Neural progenitor cell (in vitro differentiated cells): ENCODE results near the gene HS3ST3B1. TPM values are rescaled to one million over a fixed set of nuclear protein-coding genes. Genes with fewer than 3 reads are reported as not detected.

Source experiments
- DNase-seq: peaks from one replicate; pipeline ENCODE4 v3.0.0-alpha.2; 2016; ENCODE audit warnings: low spot score
- H2AFZ ChIP-seq: fragments of 200-600 bp; sonication (generic); replicated peaks from 2 replicates; pipeline ENCODE4 v1.6.1; 2016; ENCODE audit warnings: antibody characterized with exemption
- H3F3A ChIP-seq: fragments of 200-600 bp; sonication (generic); 2 replicates; pipeline ENCODE4 v1.6.1; 2016; ENCODE audit warnings: antibody characterized with exemption, low read depth
- H3K27ac ChIP-seq: fragments of 200-600 bp; sonication (generic); 2 replicates; pipeline ENCODE4 v1.5.1; 2016; ENCODE audit warnings: mild to moderate bottlenecking
- H3K27me3 ChIP-seq: fragments of 200-600 bp; sonication (generic); 2 replicates; pipeline ENCODE4 v1.6.1; 2016; ENCODE audit warnings: mild to moderate bottlenecking, moderate library complexity
- H3K36me3 ChIP-seq: fragments of 200-600 bp; sonication (generic); 2 replicates; pipeline ENCODE4 v1.5.1; 2016
- H3K4me1 ChIP-seq: fragments of 200-600 bp; sonication (generic); 2 replicates; pipeline ENCODE4 v1.6.1; 2016; ENCODE audit warnings: mixed run types
- H3K4me2 ChIP-seq: fragments of 200-600 bp; sonication (generic); 2 replicates; pipeline ENCODE4 v1.6.1; 2016
- H3K4me3 ChIP-seq: fragments of 200-600 bp; sonication (generic); 2 replicates; pipeline ENCODE4 v1.5.1; 2016
- H3K79me2 ChIP-seq: fragments of 200-600 bp; sonication (generic); 2 replicates; pipeline ENCODE4 v1.6.1; 2016; ENCODE audit warnings: low read depth
- H3K9ac ChIP-seq: fragments of 200-600 bp; sonication (generic); 2 replicates; pipeline ENCODE4 v1.6.1; 2016
- H3K9me3 ChIP-seq: fragments of 200-600 bp; sonication (generic); 2 replicates; pipeline ENCODE4 v1.5.1; 2016; ENCODE audit warnings: low read depth
- H4K20me1 ChIP-seq: fragments of 200-600 bp; sonication (generic); 2 replicates; pipeline ENCODE4 v1.6.1; 2016; ENCODE audit warnings: low read depth
- H3K27ac Mint-ChIP-seq: 3 replicates; pipeline ENCODE4 v1.8.0; 2021; ENCODE audit warnings: mixed read lengths
- H3K27me3 Mint-ChIP-seq: 2 replicates; pipeline ENCODE4 v1.8.0; 2022; ENCODE audit warnings: low read depth, mild to moderate bottlenecking, inconsistent platforms, moderate library complexity, mixed read lengths; ENCODE audit not compliant: insufficient read depth
- H3K36me3 Mint-ChIP-seq: 3 replicates; pipeline ENCODE4 v1.8.0; 2021; ENCODE audit warnings: mixed read lengths
- H3K4me1 Mint-ChIP-seq: 3 replicates; pipeline ENCODE4 v1.8.0; 2021; ENCODE audit warnings: mixed read lengths
- H3K4me3 Mint-ChIP-seq: 3 replicates; pipeline ENCODE4 v1.8.0; 2021; ENCODE audit warnings: mild to moderate bottlenecking, moderate library complexity, mixed read lengths
- H3K9me3 Mint-ChIP-seq: 3 replicates; pipeline ENCODE4 v1.8.0; 2020; ENCODE audit warnings: mixed read lengths
- CTCF ChIP-seq: fragments of 200-600 bp; sonication (generic); IDR thresholded peaks from 2 replicates; pipeline ENCODE4 v1.5.1; 2017; ENCODE audit warnings: antibody characterized with exemption, mild to moderate bottlenecking
- EZH2 ChIP-seq: fragments of 200-600 bp; sonication (generic); IDR thresholded peaks from 2 replicates; pipeline ENCODE4 v1.6.1; 2017; ENCODE audit warnings: antibody characterized with exemption, mild to moderate bottlenecking, moderate library complexity
- EZH2phosphoT487 ChIP-seq: fragments of 200-600 bp; sonication (generic); IDR thresholded peaks from 2 replicates; pipeline ENCODE4 v1.6.1; 2017; ENCODE audit warnings: antibody characterized with exemption
- total RNA-seq: library from RNA; depleted of rRNA; stranded (reverse); fragments of >200 nt; gene quantifications from 2 replicates; pipeline ENCODE4 v1.2.3, GENCODE V29; 2015; ENCODE audit warnings: low replicate concordance

Gene HS3ST3B1
- total RNA-seq, 1 donor from 2014 or later: 21.5 TPM

DNA sequence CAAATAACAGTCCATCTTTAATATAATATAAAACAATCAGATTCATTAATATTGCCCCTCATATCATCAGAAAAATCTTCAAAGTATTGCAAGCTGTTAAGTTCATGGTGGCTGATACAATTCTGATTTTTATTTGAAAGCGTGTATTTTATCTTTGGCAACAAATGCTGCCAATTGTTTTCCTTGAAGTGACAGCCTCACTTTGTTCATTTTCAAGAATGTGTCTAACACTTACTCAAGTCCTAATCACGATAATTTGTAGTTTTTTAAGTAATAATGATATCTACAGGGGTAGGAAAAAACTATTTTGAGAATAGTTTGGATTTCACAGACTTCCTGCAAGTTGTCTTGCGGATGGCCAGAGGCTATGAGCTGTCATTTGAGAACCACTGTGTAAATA lies 75.8 kb downstream of the HS3ST3B1 start:
- no peaks in the 10 kb centered on the region for H3K36me3 ChIP-seq
- no peak overlapping the region for H3K27ac Mint-ChIP-seq
- H3K9ac ChIP-seq: no peak overlapping the region
- H3K27me3 ChIP-seq: no peaks in the 10 kb centered on the region
- peaks cover 21% of the 10 kb centered on the region for H3K4me1 ChIP-seq
- H3K9me3 Mint-ChIP-seq: no peaks in the 10 kb centered on the region
- H2AFZ ChIP-seq: no peak overlapping the region
- H4K20me1 ChIP-seq: no peaks in the 10 kb centered on the region
- no peak overlapping the region for H3K27ac ChIP-seq
- H3K4me2 ChIP-seq: no peak overlapping the region
- no peaks in the 10 kb centered on the region for H3K9me3 ChIP-seq
- peaks cover 28% of the 10 kb centered on the region for H3K4me1 Mint-ChIP-seq
- H3K4me3 Mint-ChIP-seq: no peak overlapping the region
- TF ChIP-seq EZH2: no peak
- no peak for TF ChIP-seq EZH2phosphoT487
- no peak for TF ChIP-seq CTCF
- peaks cover 2% of the 10 kb centered on the region for H3K27me3 Mint-ChIP-seq
- H3K4me3 ChIP-seq: no peak overlapping the region
- DNase-seq: no peak
- H3K79me2 ChIP-seq: no peaks in the 10 kb centered on the region
- peaks cover 7% of the 10 kb centered on the region for H3F3A ChIP-seq
- no peaks in the 10 kb centered on the region for H3K36me3 Mint-ChIP-seq

DNA sequence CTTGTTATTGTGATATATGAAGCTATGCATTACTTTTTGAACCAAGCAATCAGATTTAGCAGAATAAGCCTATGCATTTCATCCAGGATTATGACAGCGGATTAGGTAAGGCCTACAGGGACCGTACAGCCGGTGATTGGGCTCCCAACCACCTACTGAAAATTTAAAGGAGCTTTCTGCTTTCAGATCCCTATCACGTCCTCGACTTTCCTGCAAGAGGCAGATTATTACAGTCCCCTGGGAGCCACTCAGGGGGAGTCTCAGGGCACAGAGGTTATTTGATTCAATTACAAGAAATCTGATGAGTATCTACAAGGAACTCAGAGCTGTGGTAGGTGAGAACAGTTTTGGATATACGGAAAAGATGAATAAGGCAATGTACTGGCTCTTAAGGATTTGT lies 80.7 kb downstream of the HS3ST3B1 start:
- Mint-ChIP-seq H3K9me3 (no peaks in the 10 kb centered on the region), H3K27ac (no peak overlapping the region), H3K36me3 (no peaks in the 10 kb centered on the region), H3K4me1 (no peaks in the 10 kb centered on the region), H3K27me3 (no peaks in the 10 kb centered on the region), H3K4me3 (no peak overlapping the region)
- no peak for TF ChIP-seq EZH2phosphoT487
- no peak for TF ChIP-seq EZH2
- no peak for TF ChIP-seq CTCF
- Histone ChIP-seq H3F3A (no peaks in the 10 kb centered on the region), H3K9ac (no peak overlapping the region), H3K4me1 (peaks cover 3% of the 10 kb centered on the region), H3K36me3 (no peaks in the 10 kb centered on the region), H3K27me3 (no peaks in the 10 kb centered on the region), H3K27ac (no peak overlapping the region), H3K4me2 (no peak overlapping the region), H4K20me1 (no peaks in the 10 kb centered on the region), H3K9me3 (no peaks in the 10 kb centered on the region), H3K4me3 (no peak overlapping the region), H3K79me2 (no peaks in the 10 kb centered on the region), H2AFZ (no peak overlapping the region)
- DNase-seq: no peak

DNA sequence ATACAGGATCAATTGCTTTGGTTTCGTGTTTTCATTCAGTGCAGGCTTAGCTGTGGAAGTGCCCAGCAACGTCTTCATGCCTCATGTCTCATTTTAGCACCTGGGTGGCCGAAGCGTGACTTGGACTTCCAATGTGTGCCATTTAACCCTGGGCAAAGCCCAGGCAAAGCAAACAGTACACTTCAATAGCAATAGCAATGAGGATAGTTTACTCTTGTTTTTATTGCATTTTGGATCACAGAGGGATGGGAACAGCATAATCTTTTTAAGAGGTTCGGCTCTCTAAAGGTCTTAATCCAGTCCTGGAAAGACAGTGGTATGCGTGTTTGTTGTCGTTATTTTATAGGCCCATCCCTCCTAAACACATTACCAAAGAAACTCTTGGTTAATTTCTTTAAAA lies 86.2 kb downstream of the HS3ST3B1 start:
- H3K36me3 Mint-ChIP-seq: no peaks in the 10 kb centered on the region
- Histone ChIP-seq H4K20me1 (no peaks in the 10 kb centered on the region), H3K79me2 (no peaks in the 10 kb centered on the region), H3K4me2 (no peak overlapping the region), H3K36me3 (no peaks in the 10 kb centered on the region), H3K9me3 (no peaks in the 10 kb centered on the region), H3K9ac (no peak overlapping the region), H2AFZ (peak overlapping the region; percentile 31), H3K4me1 (no peaks in the 10 kb centered on the region), H3K4me3 (no peak overlapping the region), H3F3A (no peaks in the 10 kb centered on the region), H3K27ac (no peak overlapping the region), H3K27me3 (no peaks in the 10 kb centered on the region)
- peaks cover 2% of the 10 kb centered on the region for H3K27me3 Mint-ChIP-seq
- H3K27ac Mint-ChIP-seq: no peak overlapping the region
- H3K4me1 Mint-ChIP-seq: no peaks in the 10 kb centered on the region
- H3K4me3 Mint-ChIP-seq: no peak overlapping the region
- peaks cover 14% of the 10 kb centered on the region for H3K9me3 Mint-ChIP-seq
- DNase-seq: no peak
- TF ChIP-seq EZH2phosphoT487 (no peak), EZH2 (no peak)

GRCh38 chr17:14389681-14390080 lies 88.8 kb downstream of the HS3ST3B1 start:
- no peak for TF ChIP-seq EZH2
- no peak for TF ChIP-seq CTCF
- no peak for TF ChIP-seq EZH2phosphoT487
- H3K27ac Mint-ChIP-seq: no peak overlapping the region
- Histone ChIP-seq H2AFZ (peak overlapping the region; percentile 60), H3K4me1 (no peaks in the 10 kb centered on the region), H3K27me3 (no peaks in the 10 kb centered on the region), H3K36me3 (no peaks in the 10 kb centered on the region), H4K20me1 (no peaks in the 10 kb centered on the region), H3K79me2 (no peaks in the 10 kb centered on the region), H3K9me3 (no peaks in the 10 kb centered on the region), H3K9ac (no peak overlapping the region), H3K4me2 (no peak overlapping the region), H3F3A (no peaks in the 10 kb centered on the region), H3K27ac (no peak overlapping the region), H3K4me3 (no peak overlapping the region)
- H3K9me3 Mint-ChIP-seq: peaks cover 14% of the 10 kb centered on the region
- no peaks in the 10 kb centered on the region for H3K36me3 Mint-ChIP-seq
- no peak for DNase-seq
- H3K27me3 Mint-ChIP-seq: peaks cover 2% of the 10 kb centered on the region
- no peaks in the 10 kb centered on the region for H3K4me1 Mint-ChIP-seq
- H3K4me3 Mint-ChIP-seq: no peak overlapping the region
